GM19455 (cell line): ENCODE results near the gene DLX3.

Experiments used
- ATAC-seq: cut with Tn5 transposase; IDR thresholded peaks from one replicate; pipeline ENCODE4 v1.9.1; 2021; ENCODE audit not compliant: unreplicated experiment

The DLX3 gene

GRCh38 chr17:50024808-50025207 lies 29.8 kb upstream of the DLX3 start:
- ATAC-seq, result no peak

- no peak for ATAC-seq
Observed at GRCh38 chr17:50023520-50023919, 28.5 kb upstream of the DLX3 start.

GRCh38 chr17:50022463-50023130 lies 27.6 kb upstream of the DLX3 start:
- no peak for ATAC-seq

- no peak for ATAC-seq
Observed at GRCh38 chr17:50021681-50022370, 26.8 kb upstream of the DLX3 start.

- ATAC-seq, result no peak
Observed at GRCh38 chr17:50020841-50021599, 26.0 kb upstream of the DLX3 start.

GRCh38 chr17:50018909-50019308 lies 23.9 kb upstream of the DLX3 start:
- ATAC-seq, result no peak

GRCh38 chr17:50015146-50015545 lies 20.1 kb upstream of the DLX3 start:
- ATAC-seq, result no peak

GRCh38 chr17:50014471-50015088 lies 19.6 kb upstream of the DLX3 start:
- no peak for ATAC-seq

GRCh38 chr17:50013079-50013478 lies 18.1 kb upstream of the DLX3 start:
- ATAC-seq, result no peak

GRCh38 chr17:50009282-50009681 lies 14.3 kb upstream of the DLX3 start:
- no peak for ATAC-seq

- no peak for ATAC-seq
Observed at GRCh38 chr17:50003911-50004310, 8.9 kb upstream of the DLX3 start.

GRCh38 chr17:49998836-49999511 lies 4.0 kb upstream of the DLX3 start:
- no peak for ATAC-seq

- no peak for ATAC-seq
Observed at GRCh38 chr17:49997773-49998703, 3.0 kb upstream of the DLX3 start.

- no peak for ATAC-seq
Observed at GRCh38 chr17:49997301-49997650, 2.3 kb upstream of the DLX3 start.

- ATAC-seq, result no peak
Observed at GRCh38 chr17:49996495-49997300, 1.7 kb upstream of the DLX3 start.

- no peak for ATAC-seq
Observed at GRCh38 chr17:49996121-49996494, 1.1 kb upstream of the DLX3 start.

- ATAC-seq, result no peak
Observed at GRCh38 chr17:49994085-49995054, 654 bp downstream of the DLX3 start.

- no peak for ATAC-seq
Observed at GRCh38 chr17:49993423-49994060, 1.5 kb downstream of the DLX3 start.
